Endothelial cell of umbilical vein (primary cell): ENCODE measurements around the gene EXD2. TPM values are rescaled to one million over a fixed set of nuclear protein-coding genes. Genes with fewer than 3 reads are reported as not detected.

ENCODE experiments used
- BruUV-seq: library from RNA; stranded (reverse); fragments of 400-500 nt; replicated peaks from 2 replicates; lab custom pipeline; 2021; lab: Mats Ljungman, UMichigan
- CTCF ChIA-PET: fragments of 300-600, 350-600 bp; sonication (Branson Sonifier 250); formaldehyde crosslinking; loops from one replicate; lab custom pipeline; 2021; ENCODE audit warnings: antibody characterized with exemption, inconsistent platforms; lab: Charles Lee
- POLR2A ChIA-PET: fragments of 300-600, 350-600 bp; sonication (Branson Sonifier 250); formaldehyde crosslinking; loops from one replicate; lab custom pipeline; 2021; ENCODE audit warnings: antibody characterized with exemption, inconsistent platforms; lab: Charles Lee
- DNase-seq: peaks from one replicate; pipeline ENCODE4 v3.0.0-alpha.2; 2011; ENCODE audit warnings: low read depth, low spot score
- FAIRE-seq: peaks from 2 replicates; lab custom pipeline; 2011; peaks lifted over from hg19 to GRCh38; lab: Jason Lieb, UNC
- H2AFZ ChIP-seq: 2 replicates; pipeline ENCODE4 v1.6.0; 2012; ENCODE audit warnings: low read depth, low read length, control low read depth, inconsistent platforms
- H3K27ac ChIP-seq: 2 replicates; pipeline ENCODE4 v1.5.1; 2011; ENCODE audit warnings: low read depth, mild to moderate bottlenecking, control low read depth, low read length, moderate library complexity; ENCODE audit not compliant: insufficient read depth
- H3K27me3 ChIP-seq, 2 experiments: 2 replicates each; pipeline versions ENCODE4 v1.6.0 to v1.6.1; 2011; ENCODE audit warnings: low read length in 2 of 2, mixed read lengths in 1 of 2; ENCODE audit not compliant: control insufficient read depth in 2 of 2, insufficient read depth in 2 of 2
- H3K36me3 ChIP-seq, 2 experiments: 2 replicates in 1 of 2; 3 replicates in 1 of 2; pipeline ENCODE4 v1.5.1; 2011; ENCODE audit warnings: low read length in 2 of 2, mild to moderate bottlenecking in 1 of 2, moderate library complexity in 1 of 2; ENCODE audit not compliant: control insufficient read depth in 2 of 2, insufficient read depth in 2 of 2; ENCODE audit errors: extremely low read depth in 1 of 2
- H3K4me1 ChIP-seq: 3 replicates; pipeline ENCODE4 v1.5.1; 2011; ENCODE audit warnings: mild to moderate bottlenecking, low read length; ENCODE audit not compliant: control insufficient read depth, insufficient read depth; ENCODE audit errors: extremely low read depth
- H3K4me2 ChIP-seq: 2 replicates; pipeline ENCODE4 v1.6.1; 2011; ENCODE audit warnings: low read length, control low read depth, mixed read lengths; ENCODE audit not compliant: insufficient read depth
- H3K4me3 ChIP-seq, 3 experiments: fragments of 200-600 bp in 1 of 3; sonication (generic), shearing (Covaris generic) in 1 of 3; replicated peaks in 1 of 3; 2 replicates each; pipeline ENCODE4 v1.5.1; 2011 to 2016; ENCODE audit warnings: control low read depth in 3 of 3, low read length in 3 of 3, mild to moderate bottlenecking in 2 of 3, inconsistent platforms in 1 of 3, low read depth in 1 of 3, moderate library complexity in 1 of 3; ENCODE audit not compliant: insufficient read depth in 1 of 3
- H3K79me2 ChIP-seq: 2 replicates; pipeline ENCODE4 v1.6.0; 2012; ENCODE audit warnings: low read length, inconsistent platforms; ENCODE audit not compliant: control insufficient read depth, insufficient read depth
- H3K9ac ChIP-seq: replicated peaks from 2 replicates; pipeline ENCODE3; 2011; ENCODE audit warnings: low read length, control low read depth; ENCODE audit not compliant: insufficient read depth; ENCODE audit errors: extremely low read depth
- H3K9me1 ChIP-seq: replicated peaks from 3 replicates; pipeline ENCODE4 v1.6.0; 2011; ENCODE audit warnings: mild to moderate bottlenecking, low read length; ENCODE audit not compliant: control insufficient read depth, insufficient read depth; ENCODE audit errors: extremely low read depth
- H3K9me3 ChIP-seq: replicated peaks from 2 replicates; pipeline ENCODE4 v1.5.1; 2012; ENCODE audit warnings: low read length, inconsistent platforms; ENCODE audit not compliant: control insufficient read depth, insufficient read depth
- H4K20me1 ChIP-seq: replicated peaks from 2 replicates; pipeline ENCODE3; 2011; ENCODE audit warnings: mild to moderate bottlenecking, low read length; ENCODE audit not compliant: control insufficient read depth, insufficient read depth; ENCODE audit errors: extremely low read depth
- CTCF ChIP-seq, 2 donors: IDR thresholded peaks; 1 replicate in 1 of 2; 2 replicates in 1 of 2; pipeline ENCODE4 v1.5.1; 2011; ENCODE audit warnings: low read length in 2 of 2, mild to moderate bottlenecking in 2 of 2, moderate library complexity in 2 of 2, control low read depth in 1 of 2, inconsistent platforms in 1 of 2, low read depth in 1 of 2; ENCODE audit not compliant: insufficient read depth in 1 of 2; ENCODE audit errors: extremely low read depth in 1 of 2
- EZH2 ChIP-seq: IDR thresholded peaks from 2 replicates; pipeline ENCODE4 v1.6.1; 2012; ENCODE audit warnings: borderline replicate concordance, low read depth, mild to moderate bottlenecking, moderate library complexity, low read length, inconsistent platforms; ENCODE audit not compliant: severe bottlenecking
- FOS ChIP-seq: IDR thresholded peaks from 2 replicates; pipeline ENCODE4 v1.6.1; 2011; ENCODE audit warnings: mild to moderate bottlenecking, low read length, moderate library complexity, borderline replicate concordance; ENCODE audit not compliant: insufficient read depth
- GATA2 ChIP-seq: IDR thresholded peaks from 2 replicates; pipeline ENCODE4 v1.7.0; 2011; ENCODE audit warnings: low read depth, mild to moderate bottlenecking, moderate library complexity, mixed read lengths, low read length; ENCODE audit not compliant: insufficient read length, insufficient read depth
- JUN ChIP-seq: IDR thresholded peaks from 2 replicates; pipeline ENCODE4 v1.6.1; 2011; ENCODE audit warnings: borderline replicate concordance, low read depth; ENCODE audit not compliant: insufficient read length, insufficient read depth
- MAX ChIP-seq: IDR thresholded peaks from 2 replicates; pipeline ENCODE4 v1.6.1; 2011; ENCODE audit not compliant: insufficient read depth, insufficient read length
- MYC ChIP-seq: IDR thresholded peaks from one replicate; pipeline ENCODE4 v1.6.1; 2011; ENCODE audit warnings: mild to moderate bottlenecking, low read depth, low read length
- POLR2A ChIP-seq: IDR thresholded peaks from 2 replicates; pipeline ENCODE4 v1.6.1; 2012; ENCODE audit warnings: low read depth, mild to moderate bottlenecking, control low read depth, low read length
- POLR2AphosphoS5 ChIP-seq: IDR thresholded peaks from 2 replicates; pipeline ENCODE4 v1.6.1; 2012; ENCODE audit warnings: low read depth, mild to moderate bottlenecking, control low read depth, low read length, moderate library complexity; ENCODE audit not compliant: insufficient read depth
- dilution Hi-C: fragments of 300-500 bp; cut with MboI; formaldehyde crosslinking; loops from one replicate; pipeline ENCODE4 v1.15.0; 2019; ENCODE audit warnings: low sequenced_read_pairs; ENCODE audit not compliant: extremely low pct_ligation_motif_present
- intact Hi-C: fragments of 100-400 bp; cut with micrococcal nuclease; formaldehyde crosslinking; loops from one replicate; pipeline ENCODE4 v1.10.0; 2022
- polyA plus RNA-seq, 4 experiments: library from polyadenylated mRNA; depleted of rRNA in 3 of 4; stranded (reverse) in 3 of 4; unstranded in 1 of 4; fragments of >200 nt; gene quantifications; 2 replicates each; pipeline versions ENCODE4 v1.2.1 to v1.2.3, GENCODE V29; 2011 to 2012; ENCODE audit warnings: missing spikeins in 1 of 4
- total RNA-seq: library from RNA; stranded (reverse); gene quantifications from 2 replicates; pipeline ENCODE4 v1.2.3, GENCODE V29; 2021

EXD2 gene
- total and polyA plus RNA-seq, 2 donors (not counting 3 experiments of a cell fraction or from before 2014, with no cell fraction given) = 11.6 to 22.6 TPM

- Histone ChIP-seq H3K4me1 (no peaks in the 10 kb centered on the region), H3K4me3 (no peak overlapping the region), H3K9me3 (no peaks in the 10 kb centered on the region), H3K4me2 (no peak overlapping the region), H3K27me3 (no peaks in the 10 kb centered on the region), H3K79me2 (no peaks in the 10 kb centered on the region), H3K27ac (no peak overlapping the region), H3K36me3 (peaks cover 0 to 17% of the 10 kb centered on the region in 2 experiments), H2AFZ (no peak overlapping the region), H4K20me1 (peaks cover 2% of the 10 kb centered on the region), H3K9ac (no peak overlapping the region), H3K9me1 (no peaks in the 10 kb centered on the region)
- FAIRE-seq (no peak), DNase-seq (no peak)
- no TSS peak for BruUV-seq
- CTCF ChIA-PET = interaction anchor here (1.1 kb wide), 1 partner anchor 109 kb away, joined by 3 read pairs; no protein-coding TSS in a partner anchor
- dilution Hi-C loops = no loop called here
- TF ChIP-seq POLR2AphosphoS5 = no peak
- TF ChIP-seq CTCF (IDR thresholded peaks at IDR 0.05; ENCODE audit: extremely low read depth in 1 of 2, insufficient read depth in 1 of 2, low read depth in 1 of 2, low read length in 2 of 2) = no peak
- TF ChIP-seq FOS = no peak
- TF ChIP-seq MAX = no peak
- TF ChIP-seq MYC = no peak
- no peak for TF ChIP-seq POLR2A
- no peak for TF ChIP-seq JUN
- TF ChIP-seq GATA2 = no peak
- no peak for TF ChIP-seq EZH2
- POLR2A ChIA-PET = no interaction called here
- intact Hi-C loops = no loop called here
Measured at GRCh38 chr14:69237584-69237983, 46.3 kb downstream of the EXD2 start.
